Effector CD4-positive, alpha-beta T cell (primary cell): ENCODE measurements around the gene ARL6IP5.

Source experiments
- DNase-seq: peaks from one replicate; pipeline ENCODE4 v3.0.0-alpha.2; 2020

The ARL6IP5 gene

DNA sequence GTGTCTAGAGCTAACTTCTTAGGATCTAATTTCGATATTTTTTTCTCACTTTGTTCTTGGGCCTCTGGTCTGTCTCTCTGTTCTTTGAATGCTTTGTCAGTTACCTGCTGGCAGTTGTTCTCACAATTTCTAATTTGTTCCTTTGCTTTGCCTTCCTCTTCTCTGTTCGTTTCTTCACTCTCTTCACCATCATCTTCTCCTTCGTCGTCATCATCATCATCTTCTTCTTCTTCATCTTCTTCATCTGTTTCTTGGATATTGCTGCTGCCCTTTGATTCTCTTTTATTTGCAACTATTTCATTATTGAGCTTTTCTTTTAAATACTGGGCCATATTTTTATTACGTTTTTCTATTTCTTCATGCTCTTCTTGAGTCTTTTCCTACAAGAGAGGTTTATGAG lies 34.9 kb downstream of the ARL6IP5 start:
- no peak for DNase-seq

- peak; percentile 74 for DNase-seq
These were observed 36.2 kb downstream of the ARL6IP5 start for GRCh38 chr3:69120879-69121464.

DNA sequence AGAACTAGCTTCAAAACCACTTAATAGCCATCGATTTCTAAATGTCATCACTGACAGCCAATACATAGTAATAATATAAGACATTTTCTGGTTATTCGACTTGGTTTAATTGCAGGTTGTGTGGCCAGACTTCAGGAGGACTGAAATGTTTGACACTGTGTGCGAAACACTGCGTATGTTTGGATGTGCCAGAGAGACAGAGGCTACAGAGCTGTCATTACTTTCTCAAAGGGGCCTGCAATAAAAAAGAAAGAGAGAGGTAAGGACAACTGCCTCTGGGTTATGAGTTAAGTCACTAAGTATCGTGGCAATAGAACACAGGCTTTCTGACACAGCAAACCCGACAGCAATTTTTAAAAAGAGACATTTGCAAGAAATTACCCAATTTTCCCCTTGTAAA lies 36.8 kb downstream of the ARL6IP5 start:
- DNase-seq, result no peak

- no peak for DNase-seq
These were observed 37.2 kb downstream of the ARL6IP5 start for GRCh38 chr3:69121950-69122349.

DNA sequence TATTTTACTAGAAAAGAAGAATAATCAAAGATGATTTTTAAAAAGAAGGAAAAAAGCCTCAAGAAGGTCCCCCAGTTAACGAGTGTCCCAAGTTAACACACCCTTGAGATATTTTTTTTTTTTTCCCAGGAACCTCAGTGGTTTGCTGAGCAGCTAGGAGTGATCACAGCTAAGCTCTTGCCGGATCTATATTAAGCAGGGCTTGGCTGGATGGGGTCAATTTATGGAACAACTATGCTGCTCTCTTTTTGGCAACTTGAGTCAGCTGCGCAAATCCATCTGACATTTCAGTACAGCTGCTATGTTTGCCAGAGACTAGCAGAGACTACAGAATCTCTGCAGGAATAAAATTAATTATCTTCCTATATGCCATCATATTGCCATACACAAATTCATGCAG lies 37.7 kb downstream of the ARL6IP5 start, which contains the start of gene LMOD3:
LMOD3 (minus strand) TSS at position 193 of the 400 bp plus-strand sequence. CDS start 209 bp downstream, outside the sequence.
- no peak for DNase-seq

DNA sequence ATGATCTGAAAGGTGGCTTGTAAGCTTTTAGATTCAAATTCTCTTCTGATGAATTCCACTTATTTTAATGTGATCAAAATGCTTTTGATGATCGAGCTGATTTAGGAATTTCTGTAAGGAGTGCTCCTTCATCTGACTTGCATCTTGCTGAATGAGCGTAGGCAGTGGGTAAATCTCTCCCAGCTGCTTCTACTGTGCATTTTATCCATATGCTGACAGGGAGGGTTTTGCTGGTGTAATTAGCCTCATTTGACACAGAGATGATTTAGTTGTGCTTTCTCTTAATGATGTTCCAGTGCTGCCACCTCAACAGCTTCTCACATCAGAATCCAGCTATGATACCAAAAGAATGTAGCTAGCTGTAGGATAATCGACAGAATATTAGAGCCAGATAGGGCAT lies 41.5 kb downstream of the ARL6IP5 start:
- DNase-seq, result no peak

DNA sequence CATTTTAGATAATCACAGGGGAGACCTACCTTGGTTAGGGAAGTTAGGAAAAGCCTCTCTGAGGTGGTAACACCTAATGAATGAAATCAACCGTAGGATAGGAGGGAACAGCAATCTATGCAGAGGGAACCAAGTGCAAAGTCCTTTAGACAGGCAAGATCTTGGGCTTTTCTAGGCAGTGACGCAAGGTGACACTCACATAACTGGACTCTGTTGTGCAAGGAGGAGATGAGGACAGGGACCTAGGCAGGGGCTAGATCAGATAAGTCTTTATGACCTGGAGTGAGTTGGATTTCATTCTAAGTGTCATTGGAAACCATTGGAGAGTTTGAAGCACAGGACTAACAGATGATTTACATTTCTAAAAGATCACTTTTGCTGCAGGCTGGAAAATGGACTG lies 42.3 kb downstream of the ARL6IP5 start:
- DNase-seq, result no peak

- no peak for DNase-seq
These were observed 43.8 kb downstream of the ARL6IP5 start for GRCh38 chr3:69128509-69128908.

DNA sequence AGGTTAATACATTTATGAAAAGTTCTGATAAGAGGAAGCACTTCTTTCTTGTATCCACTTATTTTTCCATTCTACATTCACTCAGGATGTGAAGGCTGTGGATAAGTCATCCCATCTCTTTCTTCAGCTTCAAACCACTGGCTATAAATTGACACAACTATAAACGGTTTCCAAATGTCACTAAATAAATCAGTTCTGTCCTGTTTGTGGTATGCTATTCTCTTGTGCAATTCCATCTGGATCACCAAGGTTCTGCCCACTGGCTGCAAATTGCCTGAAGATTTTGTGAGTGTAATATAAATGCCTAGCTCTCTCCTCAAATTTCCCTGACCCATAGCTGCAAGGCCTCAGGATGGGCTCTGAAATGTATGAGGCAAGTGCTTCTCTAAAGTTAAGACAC lies 44.8 kb downstream of the ARL6IP5 start:
- no peak for DNase-seq

DNA sequence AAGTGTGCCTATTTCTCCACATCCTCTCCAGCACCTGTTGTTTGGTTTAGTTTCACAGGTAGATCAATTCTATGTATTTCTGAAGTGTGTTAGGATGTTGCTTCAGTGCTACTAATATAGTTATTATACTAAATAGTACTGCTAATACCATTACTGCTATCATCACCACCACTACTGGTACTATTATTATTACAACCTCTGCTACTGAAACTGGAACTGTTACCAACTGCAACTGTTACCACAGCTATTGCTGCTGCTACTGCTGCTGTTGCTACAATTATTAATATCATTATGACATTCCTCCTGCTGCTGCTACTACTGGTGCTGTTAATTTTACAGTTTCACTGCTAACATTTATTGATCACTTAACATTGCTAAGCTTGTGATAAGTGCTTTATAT lies 46.0 kb downstream of the ARL6IP5 start:
- DNase-seq, result no peak

- no peak for DNase-seq
These were observed 52.3 kb downstream of the ARL6IP5 start for GRCh38 chr3:69137005-69137404.

DNA sequence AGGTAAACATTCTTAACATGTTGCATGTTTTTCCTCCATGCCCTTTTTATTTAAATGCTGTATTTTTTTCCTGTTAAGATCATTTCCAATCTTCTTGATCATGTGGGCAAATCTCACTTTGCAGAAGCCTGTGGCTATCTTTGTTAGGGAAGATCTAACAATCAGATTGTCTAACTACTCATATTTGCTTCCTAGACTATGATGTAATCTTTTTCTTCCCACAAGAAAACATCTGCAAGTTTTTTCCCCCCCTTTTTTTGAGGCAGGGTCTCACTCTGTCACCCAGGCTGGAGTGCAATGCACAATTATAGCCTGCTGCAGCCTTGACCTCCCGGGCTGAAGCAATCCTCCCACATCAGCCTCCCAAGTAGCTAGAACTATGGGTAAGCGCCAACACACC lies 52.7 kb downstream of the ARL6IP5 start:
- DNase-seq, result no peak

- DNase-seq, result no peak
These were observed 56.6 kb downstream of the ARL6IP5 start for GRCh38 chr3:69141313-69141712.

DNA sequence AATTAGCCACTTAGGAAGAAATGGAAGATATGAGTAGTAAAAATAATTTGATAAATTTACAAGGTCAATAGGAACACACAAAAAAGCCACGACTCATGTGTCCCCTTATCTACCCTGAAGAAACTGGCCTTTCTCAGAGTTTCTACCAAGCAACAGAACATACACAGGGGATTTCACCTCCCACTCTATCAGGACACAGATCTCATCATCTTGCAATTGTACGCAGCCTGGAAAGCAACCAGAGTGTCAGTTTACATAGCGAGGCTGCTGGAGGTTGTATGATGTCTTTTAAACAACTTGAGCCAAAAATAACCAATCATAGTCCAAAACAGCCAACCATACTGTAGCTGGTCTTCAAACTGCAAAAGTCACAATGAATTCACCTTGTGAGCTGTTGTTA lies 57.4 kb downstream of the ARL6IP5 start:
- no peak for DNase-seq

DNA sequence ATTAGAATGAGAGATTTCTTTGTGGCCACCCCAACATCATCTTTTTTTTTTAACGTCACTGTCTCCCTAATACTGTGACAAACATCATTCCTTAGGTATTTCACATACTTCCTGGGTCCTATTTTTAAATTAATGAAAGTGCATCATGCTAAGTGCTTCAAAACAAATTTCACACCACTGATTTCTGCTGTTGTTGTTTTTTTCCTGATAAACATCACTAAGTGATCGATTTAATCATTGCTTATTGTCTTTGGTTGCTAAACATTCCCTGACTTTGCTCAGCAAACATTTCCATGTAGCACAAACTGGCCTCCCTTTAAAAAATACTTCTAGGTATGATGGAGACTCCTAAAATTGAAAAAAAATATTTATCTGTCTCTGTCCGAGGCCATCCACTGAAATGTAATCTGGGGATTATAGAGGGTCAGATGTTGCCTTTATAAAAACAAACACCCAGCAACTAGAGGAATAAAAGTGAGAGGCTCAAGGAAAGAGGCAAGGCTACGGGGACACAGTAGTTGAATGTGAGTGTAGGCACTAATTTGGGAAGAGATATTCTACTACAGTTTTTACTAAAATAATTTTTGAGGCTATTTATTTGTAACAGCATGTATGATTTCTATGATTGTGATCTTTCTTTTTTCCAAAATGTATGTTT lies 58.2 kb downstream of the ARL6IP5 start:
- DNase-seq, result no peak

GRCh38 chr3:69143612-69144011 lies 58.9 kb downstream of the ARL6IP5 start:
- DNase-seq, result no peak

DNA sequence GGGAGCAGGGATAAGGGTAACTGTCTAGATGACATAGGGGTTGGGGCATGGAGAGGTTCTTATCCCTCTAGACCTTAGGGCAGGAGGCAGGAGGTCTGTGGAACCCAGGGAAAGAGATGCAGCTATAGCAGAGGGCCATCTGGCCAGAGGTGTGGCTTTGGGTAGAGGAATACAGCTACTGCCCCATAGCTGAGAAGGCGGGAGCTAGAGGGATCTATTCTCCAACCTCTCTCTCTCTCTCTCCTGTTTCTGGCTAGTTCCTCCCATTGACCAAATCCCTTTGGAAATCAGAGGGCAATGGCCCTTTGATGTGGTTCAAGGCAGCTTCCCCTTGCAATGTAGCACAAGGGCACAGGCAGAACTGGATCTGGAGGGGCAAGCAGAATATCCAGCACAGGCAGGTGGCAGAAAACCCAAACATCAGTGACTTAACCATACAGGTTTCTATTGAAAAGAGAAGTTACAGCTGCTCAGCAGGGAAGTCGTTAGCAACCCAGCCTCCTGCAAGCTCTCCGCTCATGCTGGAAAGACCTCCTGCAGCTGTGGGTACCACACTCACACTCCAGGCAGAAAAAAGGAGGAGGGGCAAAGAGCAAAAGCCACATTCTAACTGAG lies 60.0 kb downstream of the ARL6IP5 start:
- no peak for DNase-seq

DNA sequence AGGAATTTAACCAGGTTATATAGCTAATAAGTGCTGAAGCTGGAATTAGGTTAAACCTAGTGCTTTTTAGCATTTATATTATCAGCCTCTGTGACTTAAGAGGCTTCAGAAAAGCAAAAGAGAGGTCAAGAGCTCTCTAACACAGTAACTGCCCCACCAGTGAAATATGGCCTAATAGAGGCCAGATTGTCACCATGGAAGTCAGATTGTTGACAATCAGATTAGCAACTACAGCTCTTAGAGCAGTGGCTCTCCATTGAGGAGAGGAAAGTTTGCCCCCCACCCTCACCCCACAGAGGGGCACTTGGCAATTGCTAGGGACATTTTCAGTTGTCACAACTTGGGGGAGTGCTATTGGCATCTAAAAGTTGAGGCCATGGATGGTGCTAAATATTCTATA lies 61.0 kb downstream of the ARL6IP5 start:
- no peak for DNase-seq

- no peak for DNase-seq
These were observed 64.8 kb downstream of the ARL6IP5 start for GRCh38 chr3:69149586-69149985.
